Measurements from ENCODE around the gene DUSP10. TPM values are rescaled to one million over a fixed set of nuclear protein-coding genes. Genes with fewer than 3 reads are reported as not detected.

The DUSP10 gene
- total and polyA plus RNA-seq, 2 of the 13 experiments (the other 11 are each of a cell fraction or from before 2014, with no cell fraction given), result 2.1 to 4.4 TPM

- peak; percentile 76 for ATAC-seq
- no TSS peak for BruUV-seq (replicated peaks)
- intact Hi-C loops (cut with micrococcal nuclease; ENCODE audit: unreplicated experiment), result no loop called here
- Histone ChIP-seq H3K27me3 (ENCODE audit: control insufficient read depth in 1 of 2, insufficient read depth in 2 of 2, low read length in 2 of 2) (no peaks in the 10 kb centered on the region), H3K36me3 (replicated peaks in 1 of 2; ENCODE audit: control insufficient read depth in 1 of 2, insufficient read depth in 2 of 2, low read length in 2 of 2) (no peaks in the 10 kb centered on the region), H3K9me3 (ENCODE audit: low read length) (no peaks in the 10 kb centered on the region), H2AFZ (ENCODE audit: low read length) (no peak overlapping the region), H3K4me2 (ENCODE audit: low read depth, low read length) (peak overlapping the region; percentile 87), H3K4me1 (ENCODE audit: insufficient read depth, low read length) (peaks cover 90% of the 10 kb centered on the region), H3K27ac (ENCODE audit: extremely low read length, insufficient read depth, low read length) (peak overlapping the region; percentile 85), H3K9ac (ENCODE audit: insufficient read depth, low read depth, low read length) (peak overlapping the region; percentile 66; the same call in 1 of the 2 replicates), H4K20me1 (ENCODE audit: insufficient read depth, low read length) (no peaks in the 10 kb centered on the region), H3K4me3 (replicated peaks in 1 of 3; ENCODE audit: insufficient read depth in 1 of 3, low read depth in 2 of 3, low read length in 3 of 3) (peak overlapping the region in 2 of 3 experiments; percentile 31 to 34; a peak in 2 of 6 replicates), H3K79me2 (ENCODE audit: insufficient read depth, low read length) (peaks cover 5% of the 10 kb centered on the region)
- ChIA-PET CTCF (ENCODE audit: low intra/inter-chr PET ratio, low total read pairs) (no interaction called here), POLR2A (interaction anchor here (0.7 to 1.8 kb wide), 6 partner anchors 13 to 740 kb away, joined by 3 to 45 read pairs (median 4); partner anchors contain the start of gene DUSP10)
- peak; percentile 79 for DNase-seq (ENCODE audit: low spot score)
- FAIRE-seq, result peak; percentile 70
- in situ Hi-C loops (cut with HindIII; ENCODE audit: extremely low pct_ligation_motif_present, low pct_unique_long_range_greater_than_20kb), result no loop called here
- WGBS (ENCODE audit: low lambda C conversion rate), result 8% methylated on average over 2 of the region's 2 CpGs
- TF ChIP-seq ARID5B (CRISPR knock-in tag; IDR thresholded peaks at IDR 0.05) (peak; percentile 75), HMG20A (CRISPR knock-in tag; IDR thresholded peaks at IDR 0.05; ENCODE audit: borderline replicate concordance) (peak; percentile 41; the same call in 1 of the 2 replicates), PAXIP1 (CRISPR knock-in tag; conservative IDR thresholded peaks at IDR 0.05) (peak; percentile 79), SIX1 (CRISPR knock-in tag; IDR thresholded peaks at IDR 0.05; ENCODE audit: borderline replicate concordance) (peak; percentile 64; the same call in 1 of the 2 replicates), BCL6 (CRISPR knock-in tag; IDR thresholded peaks at IDR 0.05) (peak; percentile 50; the same call in 1 of the 2 replicates), CREM (IDR thresholded peaks at IDR 0.05) (peak; percentile 54), CREM (CRISPR knock-in tag; IDR thresholded peaks at IDR 0.05) (no peak), CEBPG (CRISPR knock-in tag; IDR thresholded peaks at IDR 0.05) (peak; percentile 43; the same call in 1 of the 2 replicates), ZNF460 (CRISPR knock-in tag; IDR thresholded peaks at IDR 0.05; ENCODE audit: borderline replicate concordance) (no peak), THAP11 (CRISPR knock-in tag; IDR thresholded peaks at IDR 0.05) (0 out of 2 replicates have a peak, but pooled peaks have one; percentile 31), FOSL2 (CRISPR knock-in tag; IDR thresholded peaks at IDR 0.05) (0 out of 2 replicates have a peak, but pooled peaks have one; percentile 3), ATF2 (CRISPR knock-in tag; IDR thresholded peaks at IDR 0.05) (peak; percentile 92), FOXP1 (IDR thresholded peaks at IDR 0.05) (no peak), FOXP1 (CRISPR knock-in tag; IDR thresholded peaks at IDR 0.05) (peak; percentile 84)
These were observed 26.3 kb downstream of the DUSP10 start for GRCh38 chr1:221715321-221716169.
